Medulla oblongata (tissue), 1 donor: ENCODE results near the gene ACOT4.
"Not testable (repeated sequence)": the region's sequence is repeated elsewhere in the genome, so short reads cannot be mapped to it uniquely, and the experiment has no call there.

Experiments used
- DNase-seq: peaks from one replicate; pipeline ENCODE4 v3.0.0-alpha.2; 2015; ENCODE audit errors: extremely low spot score

The ACOT4 gene, protein sequence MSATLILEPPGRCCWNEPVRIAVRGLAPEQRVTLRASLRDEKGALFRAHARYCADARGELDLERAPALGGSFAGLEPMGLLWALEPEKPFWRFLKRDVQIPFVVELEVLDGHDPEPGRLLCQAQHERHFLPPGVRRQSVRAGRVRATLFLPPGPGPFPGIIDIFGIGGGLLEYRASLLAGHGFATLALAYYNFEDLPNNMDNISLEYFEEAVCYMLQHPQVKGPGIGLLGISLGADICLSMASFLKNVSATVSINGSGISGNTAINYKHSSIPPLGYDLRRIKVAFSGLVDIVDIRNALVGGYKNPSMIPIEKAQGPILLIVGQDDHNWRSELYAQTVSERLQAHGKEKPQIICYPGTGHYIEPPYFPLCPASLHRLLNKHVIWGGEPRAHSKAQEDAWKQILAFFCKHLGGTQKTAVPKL

DNA sequence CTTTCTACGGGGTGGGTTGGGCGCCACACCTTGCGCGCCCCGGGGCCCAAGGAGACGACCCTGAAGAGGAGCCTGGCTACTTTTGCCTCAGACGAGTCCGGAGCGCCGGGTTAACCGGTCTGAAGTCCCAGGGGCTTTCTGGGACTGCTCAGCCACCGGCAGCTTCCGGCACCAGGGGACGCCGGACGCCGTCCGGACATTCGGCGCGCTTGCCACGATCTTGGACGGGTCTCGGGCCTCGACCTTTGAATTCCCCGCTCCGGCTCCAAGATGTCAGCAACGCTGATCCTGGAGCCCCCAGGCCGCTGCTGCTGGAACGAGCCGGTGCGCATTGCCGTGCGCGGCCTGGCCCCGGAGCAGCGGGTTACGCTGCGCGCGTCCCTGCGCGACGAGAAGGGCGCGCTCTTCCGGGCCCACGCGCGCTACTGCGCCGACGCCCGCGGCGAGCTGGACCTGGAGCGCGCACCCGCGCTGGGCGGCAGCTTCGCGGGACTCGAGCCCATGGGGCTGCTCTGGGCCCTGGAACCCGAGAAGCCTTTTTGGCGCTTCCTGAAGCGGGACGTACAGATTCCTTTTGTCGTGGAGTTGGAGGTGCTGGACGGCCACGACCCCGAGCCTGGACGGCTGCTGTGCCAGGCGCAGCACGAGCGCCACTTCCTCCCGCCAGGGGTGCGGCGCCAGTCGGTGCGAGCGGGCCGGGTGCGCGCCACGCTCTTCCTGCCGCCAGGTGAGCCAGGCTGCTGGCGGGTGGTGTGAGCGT, at the start of gene ACOT4:
ACOT4 (plus strand) TSS at position 184 of the 760 bp plus-strand sequence; CDS start at position 271, 87 bp downstream.
- DNase-seq, result no peak

DNA sequence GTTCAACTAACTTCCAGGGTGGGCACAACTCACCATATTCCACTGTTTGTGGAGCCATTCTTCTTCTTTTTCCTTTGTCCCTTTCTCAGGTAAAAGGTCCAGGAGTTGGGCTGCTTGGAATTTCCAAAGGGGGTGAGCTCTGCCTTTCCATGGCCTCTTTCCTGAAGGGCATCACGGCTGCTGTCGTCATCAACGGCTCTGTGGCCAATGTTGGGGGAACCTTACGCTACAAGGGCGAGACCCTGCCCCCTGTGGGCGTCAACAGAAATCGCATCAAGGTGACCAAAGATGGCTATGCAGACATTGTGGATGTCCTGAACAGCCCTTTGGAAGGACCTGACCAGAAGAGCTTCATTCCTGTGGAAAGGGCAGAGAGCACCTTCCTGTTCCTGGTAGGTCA, 48.7 kb upstream of the ACOT4 start:
- not testable (repeated sequence) for DNase-seq

- DNase-seq, result not testable (repeated sequence)
Observed at GRCh38 chr14:73545353-73545752, 46.3 kb upstream of the ACOT4 start.

- DNase-seq, result not testable (repeated sequence)
Observed at GRCh38 chr14:73549097-73549496, 42.6 kb upstream of the ACOT4 start.

- not testable (repeated sequence) for DNase-seq
Observed at GRCh38 chr14:73549889-73550524, 41.7 kb upstream of the ACOT4 start.

DNA sequence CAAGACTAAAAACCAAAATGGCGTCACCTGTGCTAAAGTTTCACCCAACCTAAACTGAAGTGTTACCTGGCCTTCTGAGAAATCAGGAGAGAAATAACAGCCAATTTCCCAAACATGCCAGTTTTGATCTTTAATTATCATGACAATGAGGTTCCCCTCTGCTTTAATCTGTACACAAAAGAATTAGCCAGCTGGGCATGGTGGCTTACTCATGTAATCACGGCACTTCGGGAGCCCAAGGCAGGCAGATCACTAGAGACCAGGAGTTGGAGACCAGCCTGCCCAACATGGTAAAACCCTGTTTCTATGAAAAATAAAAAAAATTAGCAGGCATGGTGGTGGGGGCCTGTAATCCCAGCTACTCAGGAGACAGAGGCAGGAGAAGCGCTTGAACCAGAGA, 37.8 kb upstream of the ACOT4 start:
- DNase-seq, result no peak

DNA sequence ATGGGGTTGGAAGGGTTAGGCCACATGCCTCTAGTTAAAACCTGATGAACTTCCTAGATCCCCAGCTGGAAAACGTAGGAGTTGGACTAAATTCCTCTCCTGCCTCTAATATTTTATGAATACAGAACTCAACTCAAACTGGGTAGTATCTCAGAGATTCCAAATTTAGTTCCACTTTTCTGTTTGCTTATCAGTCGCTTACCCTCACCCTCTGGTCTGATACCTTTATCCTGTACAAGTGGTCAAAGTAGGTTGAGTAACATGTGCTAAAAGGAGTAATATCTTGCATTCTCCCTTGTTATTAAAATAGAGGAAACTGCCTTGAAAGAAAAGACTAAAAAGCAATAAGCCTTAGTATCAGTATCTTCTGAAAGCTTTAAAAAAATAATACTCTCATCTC, 34.5 kb upstream of the ACOT4 start:
- not testable (repeated sequence) for DNase-seq

GRCh38 chr14:73558238-73558637, 33.4 kb upstream of the ACOT4 start:
- DNase-seq, result not testable (repeated sequence)

GRCh38 chr14:73562256-73562655, 29.4 kb upstream of the ACOT4 start:
- DNase-seq, result not testable (repeated sequence)

- DNase-seq, result not testable (repeated sequence)
Observed at GRCh38 chr14:73562696-73563095, 29.0 kb upstream of the ACOT4 start.

- DNase-seq, result not testable (repeated sequence)
Observed at GRCh38 chr14:73566431-73566830, 25.2 kb upstream of the ACOT4 start.

- DNase-seq, result not testable (repeated sequence)
Observed at GRCh38 chr14:73566935-73567334, 24.7 kb upstream of the ACOT4 start.

GRCh38 chr14:73567358-73567757, 24.3 kb upstream of the ACOT4 start:
- no peak for DNase-seq

- DNase-seq, result no peak
Observed at GRCh38 chr14:73567951-73568885, 23.5 kb upstream of the ACOT4 start.

- DNase-seq, result not testable (repeated sequence)
Observed at GRCh38 chr14:73568886-73569184, 22.8 kb upstream of the ACOT4 start.

GRCh38 chr14:73569185-73569958, 22.3 kb upstream of the ACOT4 start, which contains the start of gene ACOT2:
ACOT2 (plus strand) TSS chr14:73569213; CDS start chr14:73569241, 28 bp downstream.
- peak; percentile 82 for DNase-seq

DNA sequence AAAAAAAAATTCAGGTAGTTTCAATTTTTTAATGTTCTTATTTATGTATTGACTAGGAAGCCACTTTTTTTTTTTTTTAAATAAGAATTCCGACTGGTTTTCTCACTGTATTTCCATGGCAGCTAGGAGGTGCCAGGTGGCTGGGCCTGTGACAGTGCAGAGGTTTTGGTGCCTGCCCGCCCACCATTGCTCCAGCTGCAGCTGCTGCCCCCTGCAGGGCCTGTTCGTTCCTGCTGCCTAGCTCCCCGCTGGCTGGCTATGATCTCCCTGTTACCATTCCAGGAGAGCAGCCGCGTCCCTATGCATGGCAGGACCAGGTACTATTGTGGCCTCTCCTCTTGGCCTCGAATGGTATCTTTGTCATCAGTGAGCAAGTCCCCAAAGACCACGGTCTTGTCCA, 20.8 kb upstream of the ACOT4 start:
- DNase-seq, result not testable (repeated sequence)

DNA sequence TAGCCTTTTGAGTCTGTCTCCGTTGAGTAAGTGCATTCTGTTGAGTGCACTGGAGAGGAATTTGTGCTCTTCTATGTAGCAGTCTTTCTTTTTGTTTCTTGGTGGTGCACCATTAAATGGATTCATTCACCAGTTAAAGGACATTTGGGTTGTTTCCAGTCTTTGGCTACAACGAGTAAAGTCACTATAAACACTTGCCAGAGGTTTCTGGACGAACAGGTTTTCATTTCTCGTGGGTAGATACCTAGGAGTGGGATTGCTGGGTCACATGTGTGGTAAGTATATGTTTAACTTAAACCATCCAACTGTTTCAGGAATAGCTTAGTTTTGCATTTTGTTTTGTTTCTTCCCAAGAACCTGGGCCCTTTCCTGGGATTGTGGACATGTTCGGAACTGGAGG, 18.6 kb upstream of the ACOT4 start:
- not testable (repeated sequence) for DNase-seq

DNA sequence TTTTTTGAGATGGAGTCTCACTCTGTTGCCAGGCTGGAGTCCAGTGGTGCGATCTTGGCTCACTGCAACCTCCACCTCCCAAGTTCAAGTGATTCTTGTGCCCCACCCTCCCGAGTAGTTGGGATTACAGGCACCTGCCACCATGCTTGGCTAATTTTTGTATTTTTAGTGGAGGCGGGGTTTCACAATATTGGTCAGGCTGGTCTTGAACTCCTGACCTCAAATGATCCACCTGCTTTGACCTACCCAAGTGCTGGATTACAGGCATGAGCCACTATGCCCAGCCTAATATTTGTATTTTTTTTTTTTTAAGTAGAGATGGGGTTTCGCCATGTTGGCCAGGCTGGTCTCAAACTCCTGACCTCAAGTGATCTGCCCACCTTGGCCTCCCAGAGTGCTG, 17.9 kb upstream of the ACOT4 start:
- not testable (repeated sequence) for DNase-seq

GRCh38 chr14:73574251-73574650, 17.4 kb upstream of the ACOT4 start:
- not testable (repeated sequence) for DNase-seq
